NK-92 treated with Interleukin-12 subunit alpha and Interleukin-12 subunit beta, amount 100 ng/mL, for 24 hours (cell line): ENCODE data around the gene DMBX1.

Source experiments
- DNase-seq: peaks from one replicate; lab custom pipeline; 2025; lab: John Stamatoyannopoulos, UW

The DMBX1 gene

DNA sequence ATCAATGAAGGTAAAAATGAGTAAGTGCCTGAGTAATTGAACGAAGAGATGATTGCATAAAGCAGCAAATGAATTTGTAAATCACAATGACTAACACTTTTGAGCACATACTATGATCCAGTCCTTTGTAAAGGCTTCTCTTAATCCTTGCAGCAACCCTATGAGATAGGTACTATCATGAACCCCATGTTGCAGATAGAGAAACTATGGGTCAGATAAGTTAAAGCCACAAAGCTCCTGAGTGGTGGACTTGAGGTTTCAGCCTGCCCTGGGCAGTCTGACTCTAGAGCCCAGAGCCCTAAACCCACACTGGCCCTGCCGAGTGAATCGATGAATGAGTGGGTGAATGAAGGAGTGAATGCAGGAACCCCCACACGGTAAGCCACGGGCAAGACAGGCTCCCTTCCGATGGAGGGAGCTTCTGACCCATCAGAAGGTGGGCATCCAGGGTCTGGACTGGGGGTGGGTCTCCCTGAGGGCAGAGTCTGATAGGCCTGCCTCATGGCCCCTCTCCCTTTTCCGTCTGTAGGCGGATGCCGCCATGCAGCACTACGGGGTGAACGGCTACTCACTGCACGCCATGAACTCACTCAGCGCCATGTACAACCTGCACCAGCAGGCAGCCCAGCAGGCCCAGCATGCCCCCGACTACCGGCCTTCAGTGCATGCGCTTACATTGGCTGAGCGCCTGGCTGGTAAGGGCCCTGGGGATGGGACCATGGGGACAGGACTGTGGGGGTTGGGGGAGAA lies 17.0 kb downstream of the DMBX1 start:
- DNase-seq, result no peak

- DNase-seq, result no peak
Observed at GRCh38 chr1:46508757-46509156, 19.1 kb downstream of the DMBX1 start.

- no peak for DNase-seq
Observed at GRCh38 chr1:46510341-46510997, 20.8 kb downstream of the DMBX1 start.

GRCh38 chr1:46510998-46511365 lies 21.3 kb downstream of the DMBX1 start:
- no peak for DNase-seq

- no peak for DNase-seq
Observed at GRCh38 chr1:46512135-46512791, 22.6 kb downstream of the DMBX1 start.

GRCh38 chr1:46512792-46513190 lies 23.2 kb downstream of the DMBX1 start:
- DNase-seq, result no peak

DNA sequence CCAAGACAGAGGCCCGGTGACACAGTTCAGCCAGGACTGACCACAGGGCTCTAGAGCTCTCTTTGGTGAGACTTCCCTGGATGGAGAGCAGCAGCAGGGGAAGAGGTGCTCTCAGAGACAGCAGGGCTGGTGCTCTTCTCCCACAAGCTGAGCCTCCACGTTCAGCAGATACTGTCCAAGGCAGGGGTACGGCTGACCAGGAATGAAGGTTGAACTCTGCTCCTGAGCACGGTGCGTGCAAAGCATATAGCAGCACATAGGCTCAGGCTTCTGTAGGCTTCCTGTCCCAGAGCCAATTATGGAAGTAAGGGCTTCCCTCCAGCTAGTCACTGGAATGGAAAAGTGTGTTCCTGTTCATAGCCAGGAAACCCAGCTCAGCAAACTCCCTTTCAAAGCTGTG lies 23.9 kb downstream of the DMBX1 start:
- DNase-seq, result no peak

DNA sequence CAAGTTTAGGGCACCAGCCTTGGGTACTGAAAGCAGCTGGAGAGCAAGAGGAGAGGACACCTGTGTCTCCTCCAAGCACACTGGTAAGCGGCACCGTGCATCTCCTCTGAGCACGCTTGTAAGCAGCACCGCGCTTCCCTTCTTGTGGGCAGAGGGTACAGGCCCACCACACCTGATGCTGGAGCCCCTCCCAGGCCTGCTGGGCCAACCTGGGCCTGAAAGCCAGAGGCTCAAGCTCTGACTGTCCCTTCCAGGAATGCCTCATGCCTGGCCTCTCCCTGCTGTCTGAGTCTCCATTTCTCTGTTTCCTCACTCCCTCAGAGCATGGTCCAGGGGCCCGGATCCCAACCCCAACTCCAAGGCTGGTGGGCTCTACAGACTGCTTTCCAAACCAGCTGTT lies 25.9 kb downstream of the DMBX1 start:
- no peak for DNase-seq

GRCh38 chr1:46516200-46516950 lies 26.7 kb downstream of the DMBX1 start:
- DNase-seq, result no peak

DNA sequence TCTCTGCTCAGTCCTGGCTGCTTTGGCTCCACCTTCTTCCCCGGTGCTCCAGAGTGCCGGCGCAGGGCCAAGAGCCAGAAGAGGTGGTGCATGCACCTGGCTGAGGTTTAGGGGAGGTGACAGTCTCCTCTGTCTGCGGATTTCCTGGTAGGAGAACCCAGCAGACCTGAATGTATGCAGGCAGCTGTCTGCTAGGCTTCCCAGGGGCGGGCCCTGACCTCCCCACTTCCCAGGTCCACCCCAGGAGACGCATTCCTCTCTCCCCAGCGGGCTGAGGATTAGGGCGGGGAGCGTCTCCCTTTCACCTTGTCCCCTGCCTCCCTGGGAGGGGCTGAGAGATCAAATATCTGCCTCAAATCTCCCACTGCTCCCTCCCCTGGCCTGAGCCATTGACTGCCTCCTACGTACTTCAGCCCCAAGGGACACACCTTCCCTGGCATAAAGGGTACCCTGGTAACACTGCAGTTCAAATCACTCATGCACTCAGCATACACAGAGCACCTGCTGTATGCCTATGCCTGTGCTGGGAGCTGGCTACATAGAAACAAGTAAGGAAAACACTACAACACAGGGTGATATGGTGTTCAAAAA lies 27.5 kb downstream of the DMBX1 start:
- DNase-seq, result no peak

DNA sequence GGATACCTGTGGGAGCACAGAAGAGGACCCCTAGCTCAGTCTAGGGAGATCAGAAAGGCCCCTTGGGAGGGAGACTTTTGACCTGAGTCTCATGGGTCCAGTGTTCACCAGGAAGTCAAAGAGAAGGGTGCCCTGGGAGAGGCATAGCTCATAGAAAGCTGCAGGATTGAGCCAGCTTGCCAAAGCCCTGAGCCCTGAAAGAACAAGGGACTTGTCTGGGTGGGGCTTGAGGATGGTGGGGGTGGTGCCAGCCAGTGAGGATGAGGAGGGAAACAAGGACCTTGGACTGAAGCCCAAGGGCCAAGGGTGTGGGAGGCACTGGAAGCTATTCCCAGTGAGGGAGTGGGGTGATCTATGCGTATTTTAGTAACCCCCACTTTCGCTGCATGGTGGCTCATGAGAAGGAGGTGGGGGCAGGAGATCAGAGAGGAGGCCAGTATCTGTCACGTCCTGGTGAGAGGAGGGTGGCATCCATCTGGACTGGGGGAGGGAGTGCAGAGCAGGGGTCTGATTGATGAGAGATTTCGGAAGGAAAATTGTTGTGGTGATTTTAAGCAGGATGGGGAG lies 28.4 kb downstream of the DMBX1 start:
- DNase-seq, result no peak

- DNase-seq, result no peak
Observed at GRCh38 chr1:46519209-46519608, 29.6 kb downstream of the DMBX1 start.

- no peak for DNase-seq
Observed at GRCh38 chr1:46520063-46520911, 30.7 kb downstream of the DMBX1 start.

- no peak for DNase-seq
Observed at GRCh38 chr1:46521414-46521813, 31.8 kb downstream of the DMBX1 start.

- no peak for DNase-seq
Observed at GRCh38 chr1:46522184-46522968, 32.7 kb downstream of the DMBX1 start.

- no peak for DNase-seq
Observed at GRCh38 chr1:46522969-46523320, 33.3 kb downstream of the DMBX1 start.

DNA sequence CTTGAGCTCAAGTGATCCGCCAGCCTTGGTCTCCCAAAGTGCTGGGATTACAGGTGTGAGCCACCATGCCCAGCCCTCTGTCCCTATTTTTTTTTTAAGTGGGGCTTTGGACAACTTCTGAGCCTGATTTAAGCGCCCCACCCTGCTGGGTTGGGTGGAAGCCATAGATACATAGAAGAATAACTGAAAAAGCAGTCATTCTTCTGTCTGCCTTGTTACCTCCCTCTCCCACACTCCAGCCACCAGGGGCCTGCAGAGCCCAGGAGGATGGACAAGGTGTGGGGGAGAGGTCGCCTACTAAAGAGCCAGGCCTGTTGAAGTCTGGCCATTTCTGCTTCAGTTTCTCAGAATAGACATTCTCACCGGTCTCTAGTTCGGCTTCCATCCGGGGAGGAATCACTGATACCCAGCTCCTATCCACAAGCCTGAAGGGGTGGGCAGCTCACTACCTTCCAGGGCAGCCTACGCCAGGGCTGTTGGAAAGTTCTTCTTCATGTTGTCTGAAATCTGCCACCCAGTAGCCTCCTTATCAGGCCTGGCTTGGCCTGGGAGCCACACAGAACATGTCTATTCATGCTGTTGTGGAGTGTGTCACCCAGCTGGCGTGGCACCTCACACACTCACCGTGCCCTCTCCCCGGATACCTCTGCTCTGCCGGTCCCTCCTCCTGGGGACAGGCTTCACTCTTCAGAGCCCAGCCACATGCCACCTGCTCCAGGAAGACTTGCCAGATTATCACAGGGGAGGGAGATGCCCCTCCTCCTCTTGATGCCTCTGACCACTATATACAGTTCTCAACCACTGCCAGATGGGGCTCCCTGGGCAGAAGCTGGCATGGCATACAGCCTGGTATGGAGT lies 34.1 kb downstream of the DMBX1 start:
- DNase-seq, result no peak

DNA sequence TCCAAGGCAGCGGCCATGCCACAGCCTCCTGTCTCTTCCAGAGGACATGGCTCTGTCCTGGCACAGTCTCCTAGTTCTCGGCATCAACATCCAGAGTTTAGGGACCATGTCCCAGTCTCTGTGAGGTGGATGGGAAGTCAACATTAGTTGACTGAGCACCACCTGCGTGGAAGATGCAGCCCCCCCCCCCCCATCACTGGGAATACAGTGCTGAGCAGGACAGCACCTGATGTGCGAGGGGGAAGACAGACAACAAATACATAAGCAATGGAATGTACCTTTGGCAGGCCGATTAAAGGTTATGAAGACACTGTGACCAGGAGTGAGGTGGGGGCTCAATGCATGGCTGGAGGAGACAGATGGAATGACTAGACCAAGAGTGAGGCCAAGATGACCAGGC lies 35.2 kb downstream of the DMBX1 start:
- DNase-seq, result no peak

GRCh38 chr1:46525253-46525983 lies 35.8 kb downstream of the DMBX1 start:
- DNase-seq, result no peak
